B cell (primary cell): Measurements from ENCODE around the gene COPZ1.

ENCODE experiments used
- CTCF ChIP-seq: fragments of 200-600 bp; IDR thresholded peaks from one replicate; pipeline ENCODE4 v1.8.0; 2022; ENCODE audit warnings: antibody characterized with exemption, mild to moderate bottlenecking
- EZH2 ChIP-seq: IDR thresholded peaks from 2 replicates; pipeline ENCODE4 v1.6.1; 2012; ENCODE audit warnings: borderline replicate concordance, low read depth, mild to moderate bottlenecking, moderate library complexity, low read length; ENCODE audit not compliant: insufficient read depth, poor library complexity, severe bottlenecking

GRCh38 chr12:54384591-54385041 lies 59.7 kb downstream of the COPZ1 start, which contains the start of gene ZNF385A:
- no peak for TF ChIP-seq CTCF
- TF ChIP-seq EZH2, result no peak
